ENCODE data around the gene HS6ST2.

HS6ST2 gene

GRCh38 chrX:132742246-132742645, 216.2 kb downstream of the HS6ST2 start:
- H4K20me1 ChIP-seq (ENCODE audit: control insufficient read depth, insufficient read depth, low read depth, low read length), result no peaks in the 10 kb centered on the region
- H3K9me2 ChIP-seq (replicated peaks; ENCODE audit: control insufficient read depth, low read length), result no peaks in the 10 kb centered on the region
- TF ChIP-seq CTCF (IDR thresholded peaks at IDR 0.05; ENCODE audit: low read depth, low read length, poor library complexity, severe bottlenecking), result no peak
- H3K4me3 ChIP-seq (ENCODE audit: low read length), result no peak overlapping the region
- no peaks in the 10 kb centered on the region for H3K27me3 ChIP-seq (ENCODE audit: control insufficient read depth, low read length)
- no peaks in the 10 kb centered on the region for H3F3A ChIP-seq (ENCODE audit: control insufficient read depth, insufficient read depth)
- no peak overlapping the region for H3K4me2 ChIP-seq (ENCODE audit: low read length)
- H3K9me3 ChIP-seq (ENCODE audit: control insufficient read depth, insufficient read depth, low read length), result no peaks in the 10 kb centered on the region
- no peak overlapping the region for H3K27ac ChIP-seq (ENCODE audit: low read depth, low read length)
- H3K79me2 ChIP-seq (ENCODE audit: control insufficient read depth, low read length), result no peaks in the 10 kb centered on the region
- H3K36me3 ChIP-seq (ENCODE audit: control insufficient read depth, low read length), result no peaks in the 10 kb centered on the region
- H3K4me1 ChIP-seq (ENCODE audit: control insufficient read depth, low read length), result no peaks in the 10 kb centered on the region

GRCh38 chrX:132741689-132742088, 216.7 kb downstream of the HS6ST2 start:
- Histone ChIP-seq H3K27me3 (ENCODE audit: control insufficient read depth, low read length) (no peaks in the 10 kb centered on the region), H3K4me3 (ENCODE audit: low read length) (no peak overlapping the region), H3K4me2 (ENCODE audit: low read length) (no peak overlapping the region), H3K9me3 (ENCODE audit: control insufficient read depth, insufficient read depth, low read length) (no peaks in the 10 kb centered on the region), H4K20me1 (ENCODE audit: control insufficient read depth, insufficient read depth, low read depth, low read length) (no peaks in the 10 kb centered on the region), H3K9me2 (replicated peaks; ENCODE audit: control insufficient read depth, low read length) (no peaks in the 10 kb centered on the region), H3F3A (ENCODE audit: control insufficient read depth, insufficient read depth) (no peaks in the 10 kb centered on the region), H3K36me3 (ENCODE audit: control insufficient read depth, low read length) (no peaks in the 10 kb centered on the region), H3K27ac (ENCODE audit: low read depth, low read length) (no peak overlapping the region), H3K4me1 (ENCODE audit: control insufficient read depth, low read length) (no peaks in the 10 kb centered on the region), H3K79me2 (ENCODE audit: control insufficient read depth, low read length) (no peaks in the 10 kb centered on the region)
- TF ChIP-seq EZH2phosphoT487 (IDR thresholded peaks at IDR 0.05; ENCODE audit: borderline replicate concordance, low read length) (no peak), CTCF (IDR thresholded peaks at IDR 0.05; ENCODE audit: low read depth, low read length, poor library complexity, severe bottlenecking) (no peak)

GRCh38 chrX:132740316-132741123, 217.9 kb downstream of the HS6ST2 start:
- no peaks in the 10 kb centered on the region for H3K9me2 ChIP-seq (replicated peaks; ENCODE audit: control insufficient read depth, low read length)
- no peaks in the 10 kb centered on the region for H3K36me3 ChIP-seq (ENCODE audit: control insufficient read depth, low read length)
- no peak for TF ChIP-seq EZH2phosphoT487 (IDR thresholded peaks at IDR 0.05; ENCODE audit: borderline replicate concordance, low read length)
- peak; percentile 54 for TF ChIP-seq CTCF (IDR thresholded peaks at IDR 0.05; ENCODE audit: low read depth, low read length, poor library complexity, severe bottlenecking)
- H3F3A ChIP-seq (ENCODE audit: control insufficient read depth, insufficient read depth), result no peaks in the 10 kb centered on the region
- no peaks in the 10 kb centered on the region for H3K27me3 ChIP-seq (ENCODE audit: control insufficient read depth, low read length)
- no peaks in the 10 kb centered on the region for H3K4me1 ChIP-seq (ENCODE audit: control insufficient read depth, low read length)
- H3K79me2 ChIP-seq (ENCODE audit: control insufficient read depth, low read length), result no peaks in the 10 kb centered on the region
- H3K4me3 ChIP-seq (ENCODE audit: low read length), result no peak overlapping the region
- H4K20me1 ChIP-seq (ENCODE audit: control insufficient read depth, insufficient read depth, low read depth, low read length), result no peaks in the 10 kb centered on the region
- no peak overlapping the region for H3K27ac ChIP-seq (ENCODE audit: low read depth, low read length)
- no peaks in the 10 kb centered on the region for H3K9me3 ChIP-seq (ENCODE audit: control insufficient read depth, insufficient read depth, low read length)
- no peak overlapping the region for H3K4me2 ChIP-seq (ENCODE audit: low read length)

Measured in DOHH2 (cell line).